ENCODE results near the gene RBM4B.

GRCh38 chr11:66637557-66638176, 40.0 kb downstream of the RBM4B start:
- TF ChIP-seq, protein P1, sequence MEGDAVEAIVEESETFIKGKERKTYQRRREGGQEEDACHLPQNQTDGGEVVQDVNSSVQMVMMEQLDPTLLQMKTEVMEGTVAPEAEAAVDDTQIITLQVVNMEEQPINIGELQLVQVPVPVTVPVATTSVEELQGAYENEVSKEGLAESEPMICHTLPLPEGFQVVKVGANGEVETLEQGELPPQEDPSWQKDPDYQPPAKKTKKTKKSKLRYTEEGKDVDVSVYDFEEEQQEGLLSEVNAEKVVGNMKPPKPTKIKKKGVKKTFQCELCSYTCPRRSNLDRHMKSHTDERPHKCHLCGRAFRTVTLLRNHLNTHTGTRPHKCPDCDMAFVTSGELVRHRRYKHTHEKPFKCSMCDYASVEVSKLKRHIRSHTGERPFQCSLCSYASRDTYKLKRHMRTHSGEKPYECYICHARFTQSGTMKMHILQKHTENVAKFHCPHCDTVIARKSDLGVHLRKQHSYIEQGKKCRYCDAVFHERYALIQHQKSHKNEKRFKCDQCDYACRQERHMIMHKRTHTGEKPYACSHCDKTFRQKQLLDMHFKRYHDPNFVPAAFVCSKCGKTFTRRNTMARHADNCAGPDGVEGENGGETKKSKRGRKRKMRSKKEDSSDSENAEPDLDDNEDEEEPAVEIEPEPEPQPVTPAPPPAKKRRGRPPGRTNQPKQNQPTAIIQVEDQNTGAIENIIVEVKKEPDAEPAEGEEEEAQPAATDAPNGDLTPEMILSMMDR (IDR thresholded peaks at IDR 0.05) = no peak
- TF ChIP-seq POLR2A (IDR thresholded peaks at IDR 0.05; ENCODE audit: low read depth) (no peak), POLR2AphosphoS5 (IDR thresholded peaks at IDR 0.05) (no peak)
